Activated CD4-positive, CD25-positive, alpha-beta regulatory T cell treated with anti-CD3 and anti-CD28 coated beads, Interleukin-2, amount 50 U/mL, for 72 hours (primary cell): ENCODE data around the gene ZBTB1.

Experiments
- DNase-seq: peaks from one replicate; pipeline ENCODE4 v3.0.0; 2021

The ZBTB1 gene

DNA sequence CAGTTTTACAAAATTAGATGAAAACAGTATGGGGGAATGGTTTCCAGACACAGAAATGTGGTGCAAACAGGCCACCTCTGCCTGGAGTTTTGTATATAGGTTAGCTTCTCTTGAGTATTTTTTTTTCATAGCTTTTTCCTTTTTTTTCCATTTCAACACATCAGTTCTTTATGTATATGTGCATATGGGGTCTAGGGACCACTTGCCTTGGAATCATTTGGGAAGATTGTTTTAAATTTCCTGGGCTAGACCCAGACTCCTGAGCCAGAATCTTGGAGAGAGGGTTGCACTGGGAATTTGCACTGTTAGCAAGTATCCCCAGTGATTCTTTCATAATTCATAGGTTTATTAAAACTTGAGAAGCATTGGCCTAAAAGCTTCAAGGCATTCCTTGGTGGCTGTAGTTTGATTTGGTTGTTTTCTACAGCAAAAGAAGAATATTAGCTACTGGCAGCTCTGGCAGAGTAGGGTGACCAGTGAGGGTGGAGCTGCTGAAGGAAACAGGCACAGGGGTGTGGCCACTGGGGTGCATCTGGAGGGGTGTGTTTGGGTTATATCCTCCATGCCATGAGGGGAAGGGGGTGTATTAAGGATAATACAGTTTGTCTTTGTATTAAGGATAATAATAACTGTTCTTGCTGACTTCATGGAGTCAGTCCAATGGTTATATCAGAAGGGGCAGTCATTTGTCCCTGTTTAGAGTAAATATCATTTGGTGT lies 68.0 kb downstream of the ZBTB1 start:
- DNase-seq = no peak

DNA sequence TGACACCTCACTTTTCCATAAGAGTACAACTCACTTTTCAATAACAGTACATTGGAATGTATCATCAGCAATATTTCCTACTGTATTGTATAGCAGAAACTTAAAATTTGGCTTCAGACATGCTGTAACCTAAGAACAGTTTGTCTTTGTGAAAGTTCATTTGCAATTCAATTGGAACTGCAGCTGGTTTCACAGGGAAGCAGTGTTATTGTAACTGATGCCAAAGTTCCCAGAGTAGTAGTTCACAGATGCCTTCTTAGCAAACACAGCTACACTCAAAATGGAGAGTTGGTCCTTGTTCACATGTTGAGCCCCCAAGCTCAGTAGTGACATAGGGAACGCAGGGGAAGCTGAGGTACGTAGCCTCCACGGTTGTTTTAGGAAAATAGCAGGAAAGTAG lies 68.5 kb downstream of the ZBTB1 start:
- DNase-seq = no peak
